HG02970 (cell line): ENCODE measurements around the gene SPAG9.

Experiments used
- ATAC-seq: cut with Tn5 transposase; IDR thresholded peaks from one replicate; pipeline ENCODE4 v1.9.1; 2021; ENCODE audit warnings: mild to moderate bottlenecking, moderate library complexity, moderate number of reproducible peaks; ENCODE audit not compliant: unreplicated experiment, low FRiP score

The SPAG9 gene, protein sequence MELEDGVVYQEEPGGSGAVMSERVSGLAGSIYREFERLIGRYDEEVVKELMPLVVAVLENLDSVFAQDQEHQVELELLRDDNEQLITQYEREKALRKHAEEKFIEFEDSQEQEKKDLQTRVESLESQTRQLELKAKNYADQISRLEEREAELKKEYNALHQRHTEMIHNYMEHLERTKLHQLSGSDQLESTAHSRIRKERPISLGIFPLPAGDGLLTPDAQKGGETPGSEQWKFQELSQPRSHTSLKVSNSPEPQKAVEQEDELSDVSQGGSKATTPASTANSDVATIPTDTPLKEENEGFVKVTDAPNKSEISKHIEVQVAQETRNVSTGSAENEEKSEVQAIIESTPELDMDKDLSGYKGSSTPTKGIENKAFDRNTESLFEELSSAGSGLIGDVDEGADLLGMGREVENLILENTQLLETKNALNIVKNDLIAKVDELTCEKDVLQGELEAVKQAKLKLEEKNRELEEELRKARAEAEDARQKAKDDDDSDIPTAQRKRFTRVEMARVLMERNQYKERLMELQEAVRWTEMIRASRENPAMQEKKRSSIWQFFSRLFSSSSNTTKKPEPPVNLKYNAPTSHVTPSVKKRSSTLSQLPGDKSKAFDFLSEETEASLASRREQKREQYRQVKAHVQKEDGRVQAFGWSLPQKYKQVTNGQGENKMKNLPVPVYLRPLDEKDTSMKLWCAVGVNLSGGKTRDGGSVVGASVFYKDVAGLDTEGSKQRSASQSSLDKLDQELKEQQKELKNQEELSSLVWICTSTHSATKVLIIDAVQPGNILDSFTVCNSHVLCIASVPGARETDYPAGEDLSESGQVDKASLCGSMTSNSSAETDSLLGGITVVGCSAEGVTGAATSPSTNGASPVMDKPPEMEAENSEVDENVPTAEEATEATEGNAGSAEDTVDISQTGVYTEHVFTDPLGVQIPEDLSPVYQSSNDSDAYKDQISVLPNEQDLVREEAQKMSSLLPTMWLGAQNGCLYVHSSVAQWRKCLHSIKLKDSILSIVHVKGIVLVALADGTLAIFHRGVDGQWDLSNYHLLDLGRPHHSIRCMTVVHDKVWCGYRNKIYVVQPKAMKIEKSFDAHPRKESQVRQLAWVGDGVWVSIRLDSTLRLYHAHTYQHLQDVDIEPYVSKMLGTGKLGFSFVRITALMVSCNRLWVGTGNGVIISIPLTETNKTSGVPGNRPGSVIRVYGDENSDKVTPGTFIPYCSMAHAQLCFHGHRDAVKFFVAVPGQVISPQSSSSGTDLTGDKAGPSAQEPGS (N-terminal part only)

GRCh38 chr17:51120739-51121619 lies at the start of gene SPAG9:
Gene SPAG9, minus strand, starts transcription at chr17:51120868. Its CDS starts 212 bp downstream, at chr17:51120656.
- ATAC-seq = peak; percentile 81

DNA sequence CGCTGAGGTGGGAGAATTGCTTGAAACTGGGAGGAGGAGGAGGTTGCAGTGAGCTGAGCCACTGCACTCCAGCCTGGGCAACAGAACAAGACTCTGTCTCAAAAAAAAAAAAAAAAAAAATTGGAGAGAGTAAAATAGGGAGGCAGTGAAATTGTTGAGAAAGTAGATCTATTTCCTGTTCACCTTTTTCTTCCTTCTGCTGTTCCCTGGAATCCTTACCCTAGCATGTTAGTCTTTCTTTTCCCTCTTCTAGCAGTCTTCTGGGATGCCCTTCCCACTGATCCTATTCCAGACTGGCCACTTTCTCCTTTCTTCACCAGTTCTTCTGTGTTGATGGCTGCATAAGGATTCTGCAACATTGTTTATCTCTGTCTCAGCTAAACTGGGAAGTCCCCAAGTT lies 48.7 kb upstream of the SPAG9 start:
- no peak for ATAC-seq

DNA sequence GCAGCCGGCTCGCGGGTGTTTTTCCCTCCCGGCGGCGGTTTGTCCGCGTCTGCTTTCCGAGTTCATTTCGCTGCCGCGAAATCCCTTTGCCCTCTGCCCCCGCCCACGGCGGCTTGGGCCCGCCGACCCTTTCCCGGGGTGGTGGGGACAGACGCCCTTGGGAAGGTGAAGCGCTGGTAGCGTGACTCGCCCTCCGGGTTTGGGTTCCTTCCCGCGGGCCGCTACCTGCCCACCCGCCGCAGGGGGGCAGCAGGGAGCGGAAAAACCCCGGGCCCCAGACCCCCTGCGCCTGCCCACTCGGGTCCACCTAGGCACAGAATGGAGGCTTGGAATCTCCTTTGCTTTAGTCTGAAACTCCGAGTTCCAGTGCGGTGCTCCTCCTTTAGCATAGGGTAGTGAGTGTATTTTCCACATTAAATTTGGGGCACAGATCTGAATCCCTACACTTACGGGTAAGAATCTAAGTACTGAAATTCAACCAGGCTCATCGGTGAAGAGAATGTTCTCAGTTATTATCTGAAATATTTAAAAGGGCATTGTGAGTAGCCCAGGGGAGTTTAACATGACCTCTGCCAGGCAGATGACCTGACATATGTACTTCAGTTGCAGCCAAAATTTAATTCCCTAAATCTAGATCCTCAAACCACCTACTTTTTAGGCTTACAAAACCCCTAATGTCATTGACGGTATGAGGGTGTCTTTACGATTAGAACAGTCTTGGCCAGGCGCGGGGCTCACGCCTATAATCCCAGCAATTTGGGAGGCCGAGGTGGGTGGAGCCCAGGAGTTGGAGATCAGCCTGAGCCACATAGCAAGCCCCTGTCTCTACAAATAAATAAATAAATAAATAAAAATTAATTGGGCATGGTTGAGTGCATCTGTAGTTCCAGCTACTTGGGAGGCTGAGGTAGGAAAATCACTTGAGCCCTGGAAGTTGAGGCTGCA lies 46.6 kb upstream of the SPAG9 start:
- peak; percentile 37 for ATAC-seq

DNA sequence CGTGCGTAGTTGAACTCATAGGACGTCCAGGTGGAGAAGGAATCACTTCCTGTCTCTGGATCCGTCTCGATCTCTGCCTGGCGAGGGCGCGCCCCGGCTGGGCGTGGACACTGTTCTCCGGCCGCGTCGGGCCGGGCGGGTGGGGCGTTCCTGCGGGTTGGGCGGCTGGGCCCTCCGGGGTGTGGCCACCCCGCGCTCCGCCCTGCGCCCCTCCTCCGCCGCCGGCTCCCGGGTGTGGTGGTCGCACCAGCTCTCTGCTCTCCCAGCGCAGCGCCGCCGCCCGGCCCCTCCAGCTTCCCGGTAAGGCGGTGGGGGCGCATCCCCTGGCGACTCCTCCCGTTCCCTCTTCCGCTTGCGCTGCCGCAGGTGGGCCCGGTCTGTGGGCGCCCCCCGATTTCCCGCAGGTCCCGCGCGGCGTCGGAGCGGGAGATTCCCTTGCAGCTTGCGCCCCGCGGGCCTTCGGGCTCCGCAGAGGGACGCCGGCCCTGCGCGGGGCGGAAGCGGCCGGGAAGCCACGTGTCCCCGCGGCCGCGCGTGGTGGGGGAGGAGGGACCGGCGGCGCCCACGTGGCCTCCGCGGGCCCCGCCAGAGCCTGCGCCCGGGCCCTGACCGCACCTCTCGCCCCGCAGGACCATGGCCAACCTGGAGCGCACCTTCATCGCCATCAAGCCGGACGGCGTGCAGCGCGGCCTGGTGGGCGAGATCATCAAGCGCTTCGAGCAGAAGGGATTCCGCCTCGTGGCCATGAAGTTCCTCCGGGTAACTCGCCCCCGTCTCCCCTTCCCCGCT lies 45.7 kb upstream of the SPAG9 start, which contains the start of gene NME2:
NME2 (plus strand) TSS at position 214 of the 789 bp plus-strand sequence; CDS start at position 634, 420 bp downstream.
- ATAC-seq = peak; percentile 76

DNA sequence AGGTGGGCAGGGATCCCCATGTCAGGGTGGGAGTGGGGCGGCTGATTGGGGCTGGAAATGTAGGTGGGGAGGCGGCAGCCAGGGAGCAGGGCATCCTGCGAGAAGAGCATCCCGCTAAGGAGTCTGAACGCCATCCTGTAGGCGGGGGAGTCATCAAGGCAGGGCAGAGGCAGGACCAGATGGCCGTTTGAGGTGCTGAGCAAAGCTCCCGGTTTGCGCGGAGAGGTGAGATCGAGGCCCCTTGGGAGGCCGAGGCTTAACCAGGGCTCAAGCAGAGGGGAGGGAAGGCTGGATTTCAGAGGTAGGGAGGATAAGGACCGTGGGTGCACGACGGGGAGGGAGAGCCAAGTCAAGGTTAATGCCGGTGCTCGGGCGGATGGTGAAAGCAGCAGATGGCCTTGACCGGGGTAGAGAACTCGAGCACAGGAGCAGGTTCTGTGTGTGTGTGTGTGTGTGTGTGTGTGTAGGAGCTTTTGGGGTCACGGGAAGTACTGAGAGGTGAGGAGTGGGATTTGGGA lies 45.1 kb upstream of the SPAG9 start:
- peak; percentile 25 for ATAC-seq

GRCh38 chr17:51164911-51165679 lies 44.4 kb upstream of the SPAG9 start:
- ATAC-seq = no peak

DNA sequence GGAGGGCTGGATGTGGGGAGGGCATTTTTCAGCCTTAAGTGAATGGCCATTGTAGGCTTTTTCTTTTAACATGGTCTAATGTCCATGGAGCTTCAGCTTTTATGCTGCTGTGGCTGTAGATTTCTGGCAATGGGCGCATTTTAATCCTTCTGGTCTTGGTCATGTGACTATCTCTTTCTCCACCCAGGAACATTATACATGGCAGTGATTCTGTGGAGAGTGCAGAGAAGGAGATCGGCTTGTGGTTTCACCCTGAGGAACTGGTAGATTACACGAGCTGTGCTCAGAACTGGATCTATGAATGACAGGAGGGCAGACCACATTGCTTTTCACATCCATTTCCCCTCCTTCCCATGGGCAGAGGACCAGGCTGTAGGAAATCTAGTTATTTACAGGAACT lies 40.9 kb upstream of the SPAG9 start:
- no peak for ATAC-seq

GRCh38 chr17:51159604-51160003 lies 38.9 kb upstream of the SPAG9 start:
- ATAC-seq = no peak

DNA sequence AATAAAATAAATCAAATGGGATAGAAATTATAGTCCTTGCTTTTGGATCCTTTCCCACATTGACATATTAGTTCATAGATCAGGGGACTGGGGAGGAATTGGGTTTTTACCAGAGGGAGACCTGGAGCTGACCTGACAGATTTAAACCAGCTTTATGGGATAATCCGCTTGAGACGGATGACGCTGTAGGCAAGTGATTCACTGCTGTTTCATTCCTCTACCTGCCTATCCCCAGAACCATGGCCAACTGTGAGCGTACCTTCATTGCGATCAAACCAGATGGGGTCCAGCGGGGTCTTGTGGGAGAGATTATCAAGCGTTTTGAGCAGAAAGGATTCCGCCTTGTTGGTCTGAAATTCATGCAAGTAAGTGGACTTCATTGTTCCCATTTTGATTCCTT lies 34.7 kb upstream of the SPAG9 start:
- ATAC-seq = no peak

GRCh38 chr17:51154176-51154575 lies 33.5 kb upstream of the SPAG9 start:
- ATAC-seq = no peak

GRCh38 chr17:51153210-51154072 lies 32.8 kb upstream of the SPAG9 start, which contains the start of gene NME1:
Gene NME1, plus strand, starts transcription at chr17:51153559. Its CDS starts 2,096 bp downstream, at chr17:51155655.
- ATAC-seq = peak; percentile 92

- no peak for ATAC-seq
Observed at GRCh38 chr17:51152766-51153209, 32.1 kb upstream of the SPAG9 start.

DNA sequence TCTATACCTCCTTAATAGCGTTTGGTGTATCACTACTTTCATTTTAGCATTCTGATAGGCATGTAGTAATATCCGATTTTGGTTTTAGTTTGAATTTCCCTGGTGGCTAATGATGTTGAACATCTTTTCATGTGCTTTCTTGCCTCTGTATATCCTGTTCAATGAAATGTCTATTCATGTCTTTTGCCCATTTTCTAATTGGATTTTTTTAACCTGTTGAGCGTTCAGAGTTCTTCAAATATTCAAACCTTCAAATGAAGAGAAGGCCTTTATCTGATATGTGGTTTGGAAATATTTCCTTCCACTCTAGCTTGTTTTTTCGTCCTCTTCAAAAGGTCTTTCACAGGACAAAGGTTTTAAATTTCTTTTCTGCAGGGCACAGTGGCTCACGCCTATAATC lies 30.3 kb upstream of the SPAG9 start:
- no peak for ATAC-seq

- ATAC-seq = no peak
Observed at GRCh38 chr17:51149163-51149562, 28.5 kb upstream of the SPAG9 start.

- no peak for ATAC-seq
Observed at GRCh38 chr17:51147650-51148049, 27.0 kb upstream of the SPAG9 start.
